ENCODE measurements around the gene NRIP2.

GRCh38 chr12:2877953-2878732, 43.3 kb upstream of the NRIP2 start:
- TF ChIP-seq EZH2phosphoT487 (IDR thresholded peaks at IDR 0.05; ENCODE audit: borderline replicate concordance, low read depth, low read length), result no peak
- TF ChIP-seq CTCF (conservative IDR thresholded peaks at IDR 0.05; ENCODE audit: low read length), result peak; percentile 52; the same call in 1 of the 2 replicates
